K562 (cell line): Measurements from ENCODE around the gene NPAS3. TPM values are rescaled to one million over a fixed set of nuclear protein-coding genes. Genes with fewer than 3 reads are reported as not detected.

Experiments used
- ATAC-seq: fragments of 200-7000 bp; cut with Tn5 transposase; 3 replicates; pipeline ENCODE4 v1.9.1; 2020; ENCODE audit warnings: moderate library complexity
- BruUV-seq: library from RNA; stranded (reverse); fragments of 400-500 nt; replicated peaks from 2 replicates; lab custom pipeline; 2021; lab: Mats Ljungman, UMichigan
- CTCF ChIA-PET: fragments of 300-600 bp; formaldehyde crosslinking; extraction: SDS; loops from one replicate; lab custom pipeline; 2021; ENCODE audit warnings: low intra/inter-chr PET ratio; lab: Yijun Ruan, JAX
- POLR2A ChIA-PET: fragments of 300-600, 350-650 bp; sonication (Branson Sonifier 250); formaldehyde crosslinking; extraction: SDS; loops from one replicate; lab custom pipeline; 2021; ENCODE audit warnings: antibody characterized with exemption, inconsistent platforms; lab: Yijun Ruan, JAX
- DNase-seq, 4 experiments: peaks; one replicate each; pipeline versions ENCODE4 v3.0.0 to v3.0.0-alpha.2; 2011 to 2018; ENCODE audit warnings: low spot score in 3 of 4, mixed read lengths in 3 of 4; ENCODE audit errors: extremely low read depth in 1 of 4
- FAIRE-seq: peaks from 2 replicates; lab custom pipeline; 2011; peaks lifted over from hg19 to GRCh38; lab: Jason Lieb, UNC
- H2AFZ ChIP-seq: 2 replicates; pipeline ENCODE4 v1.6.0; 2011; ENCODE audit warnings: low read depth, low read length, control low read depth, inconsistent platforms
- H3K27ac ChIP-seq: fragments of 200-600 bp; 3 replicates; pipeline ENCODE4 v1.8.0; 2011; ENCODE audit warnings: low read depth, mild to moderate bottlenecking, control low read depth, inconsistent platforms, low read length, moderate library complexity, mixed read lengths; ENCODE audit errors: extremely low read depth
- H3K27me3 ChIP-seq, 2 experiments: fragments of 300-600 bp in 1 of 2; 2 replicates in 1 of 2; 3 replicates in 1 of 2; pipeline versions ENCODE4 v1.6.0 to v1.8.0; 2011; ENCODE audit warnings: inconsistent platforms in 2 of 2, low read length in 2 of 2, mild to moderate bottlenecking in 1 of 2, mixed read lengths in 1 of 2, moderate library complexity in 1 of 2; ENCODE audit not compliant: control insufficient read depth in 2 of 2, insufficient read depth in 2 of 2
- H3K36me3 ChIP-seq: fragments of 300-600 bp; 3 replicates; pipeline ENCODE4 v1.8.0; 2011; ENCODE audit warnings: mild to moderate bottlenecking, low read length, inconsistent platforms; ENCODE audit not compliant: control insufficient read depth, insufficient read depth
- H3K4me1 ChIP-seq, 2 experiments: fragments of 200-600 bp in 1 of 2; replicated peaks in 1 of 2; 2 replicates in 1 of 2; 3 replicates in 1 of 2; pipeline versions ENCODE4 v1.5.1 to v1.8.0; 2011; ENCODE audit warnings: inconsistent platforms in 2 of 2, low read length in 2 of 2, mild to moderate bottlenecking in 1 of 2, mixed read lengths in 1 of 2, moderate library complexity in 1 of 2; ENCODE audit not compliant: control insufficient read depth in 2 of 2, insufficient read depth in 2 of 2
- H3K4me2 ChIP-seq: 2 replicates; pipeline ENCODE4 v1.6.1; 2011; ENCODE audit warnings: low read length, control low read depth, inconsistent platforms, mixed read lengths; ENCODE audit not compliant: insufficient read depth
- H3K4me3 ChIP-seq: fragments of 200-600 bp; sonication (generic), shearing (Covaris generic); 2 replicates; pipeline ENCODE4 v1.5.1; 2016; ENCODE audit warnings: control low read depth, inconsistent platforms
- H3K79me2 ChIP-seq: fragments of 200-600 bp; 3 replicates; pipeline ENCODE4 v1.8.0; 2011; ENCODE audit warnings: low read length, inconsistent platforms; ENCODE audit not compliant: control insufficient read depth, insufficient read depth
- H3K9ac ChIP-seq, 2 experiments: 2 replicates each; pipeline versions ENCODE4 v1.6.0 to v1.6.1; 2011; ENCODE audit warnings: low read depth in 2 of 2, low read length in 2 of 2, control low read depth in 1 of 2, inconsistent platforms in 1 of 2, mild to moderate bottlenecking in 1 of 2, mixed read lengths in 1 of 2; ENCODE audit not compliant: insufficient read depth in 1 of 2
- H3K9me1 ChIP-seq: one replicate; pipeline ENCODE4 v1.6.0; 2011; ENCODE audit warnings: inconsistent platforms, mild to moderate bottlenecking, low read length, moderate library complexity; ENCODE audit not compliant: control insufficient read depth, insufficient read depth
- H3K9me3 ChIP-seq: replicated peaks from 2 replicates; pipeline ENCODE4 v1.5.1; 2011; ENCODE audit warnings: low read depth, low read length, inconsistent platforms; ENCODE audit not compliant: control insufficient read depth, insufficient read depth
- H4K20me1 ChIP-seq: replicated peaks from 2 replicates; pipeline ENCODE4 v1.6.1; 2011; ENCODE audit warnings: low read length, inconsistent platforms, mixed read lengths; ENCODE audit not compliant: control insufficient read depth, insufficient read depth
- CAMTA2 ChIP-seq: fragments of 250-450 bp; sonication (Bioruptor Pico); conservative IDR thresholded peaks from 2 replicates; pipeline ENCODE4 v1.5.1; 2022
- CHD4 ChIP-seq: fragments of 200-600 bp; sonication (generic); IDR thresholded peaks from 3 replicates; pipeline ENCODE4 v1.6.1; 2012; ENCODE audit warnings: low read depth, mild to moderate bottlenecking, mixed read lengths, low read length, inconsistent platforms; ENCODE audit not compliant: insufficient read depth, insufficient replicate concordance, poor library complexity, severe bottlenecking
- HDAC8 ChIP-seq: fragments of 450-650 bp; IDR thresholded peaks from 2 replicates; pipeline ENCODE4 v1.6.1; 2016; ENCODE audit warnings: mild to moderate bottlenecking, missing genetic modification characterization, moderate library complexity, missing compliant biosample characterization
- HEY1 ChIP-seq: fragments of 250-450 bp; sonication (Bioruptor Pico); IDR thresholded peaks from 2 replicates; pipeline ENCODE4 v1.5.0; 2020; ENCODE audit warnings: mild to moderate bottlenecking, moderate library complexity, borderline replicate concordance
- MEIS2 ChIP-seq: fragments of 450-650 bp; IDR thresholded peaks from 2 replicates; pipeline ENCODE4 v1.6.1; 2014; ENCODE audit warnings: mild to moderate bottlenecking; ENCODE audit not compliant: partially characterized antibody
- NR1H2 ChIP-seq: sonication (generic); formaldehyde crosslinking; IDR thresholded peaks from 2 replicates; pipeline ENCODE4 v1.4.0; 2020; ENCODE audit warnings: mild to moderate bottlenecking, missing genetic modification reagents
- POLR3A ChIP-seq: IDR thresholded peaks from 2 replicates; pipeline ENCODE4 v1.6.1; 2011; ENCODE audit warnings: borderline replicate concordance, mild to moderate bottlenecking, moderate library complexity; ENCODE audit not compliant: insufficient read length, insufficient read depth; ENCODE audit errors: extremely low read depth
- RBBP5 ChIP-seq: fragments of 200-600 bp; sonication (generic); IDR thresholded peaks from 2 replicates; pipeline ENCODE4 v1.6.1; 2012; ENCODE audit warnings: borderline replicate concordance, mild to moderate bottlenecking, low read length, control low read depth, inconsistent platforms; ENCODE audit not compliant: insufficient read depth, poor library complexity, severe bottlenecking
- SNIP1 ChIP-seq: fragments of 450-650 bp; IDR thresholded peaks from 2 replicates; pipeline ENCODE4 v1.7.1; 2017; ENCODE audit warnings: low read depth, mild to moderate bottlenecking
- ZNF197 ChIP-seq: fragments of 200-800 bp; sonication (Bioruptor generic); IDR thresholded peaks from 2 replicates; pipeline ENCODE4 v1.6.1; 2016; ENCODE audit warnings: low read depth, missing genetic modification characterization, missing compliant biosample characterization
- WGBS: fragments of 100-300 bp; shearing (Covaris generic); methylation state at CpG from one replicate; pipeline ENCODE4 v1.1.6; 2016; ENCODE audit warnings: low coverage, mixed read lengths; ENCODE audit not compliant: insufficient coverage; ENCODE audit errors: missing lambda C conversion rate; 5-methylcytosine and 5-hydroxymethylcytosine counted together
- in situ Hi-C: fragments of 300-500 bp; cut with MboI; formaldehyde crosslinking; loops from 4 replicates; pipeline ENCODE4 v1.15.0; 2018; ENCODE audit warnings: inconsistent platforms, mixed read lengths
- intact Hi-C: fragments of 100-400 bp; cut with micrococcal nuclease; formaldehyde crosslinking; loops from 2 replicates; pipeline ENCODE4 v1.14.2; 2022
- polyA plus RNA-seq, 8 experiments: library from polyadenylated mRNA; depleted of rRNA in 4 of 8; stranded (reverse) in 5 of 8; unstranded in 3 of 8; fragments of >200 nt; fragmentation: Nextera tagmentation in 2 of 8; fragmentation: Illumina TruSeq in 1 of 8; extraction: Ambion mirVana in 2 of 8; extraction: Trizol in 1 of 8; gene quantifications; 2 replicates each; pipeline versions ENCODE4 v1.2.1 to v1.2.3, GENCODE V29; 2011 to 2014; ENCODE audit warnings: inconsistent platforms in 1 of 8, missing spikeins in 1 of 8
- total RNA-seq, 7 experiments: library from RNA; depleted of rRNA in 6 of 7; stranded (reverse); fragments of >200 nt in 6 of 7; fragmentation: Illumina TruSeq in 2 of 7; extraction: Trizol in 2 of 7; gene quantifications; 2 replicates each; pipeline versions ENCODE4 v1.2.1 to v1.2.3, GENCODE V29; 2011 to 2021; ENCODE audit warnings: low replicate concordance in 1 of 7
- TF ChIP-seq, protein P1 (sequence below): sonication (generic); formaldehyde crosslinking; IDR thresholded peaks from 2 replicates; pipeline ENCODE4 v1.8.1; 2022; ENCODE audit warnings: missing genetic modification reagents
- TF ChIP-seq, protein P2 (sequence below): fragments of 250-450 bp; sonication (Bioruptor Pico); IDR thresholded peaks from 2 replicates; pipeline ENCODE4 v1.5.0; 2020; ENCODE audit warnings: mild to moderate bottlenecking

Gene NPAS3
- total and polyA plus RNA-seq, 9 of the 15 experiments (the other 6 are each of a cell fraction or from before 2014, with no cell fraction given) = 0.04 TPM; not detected in 8

DNA sequence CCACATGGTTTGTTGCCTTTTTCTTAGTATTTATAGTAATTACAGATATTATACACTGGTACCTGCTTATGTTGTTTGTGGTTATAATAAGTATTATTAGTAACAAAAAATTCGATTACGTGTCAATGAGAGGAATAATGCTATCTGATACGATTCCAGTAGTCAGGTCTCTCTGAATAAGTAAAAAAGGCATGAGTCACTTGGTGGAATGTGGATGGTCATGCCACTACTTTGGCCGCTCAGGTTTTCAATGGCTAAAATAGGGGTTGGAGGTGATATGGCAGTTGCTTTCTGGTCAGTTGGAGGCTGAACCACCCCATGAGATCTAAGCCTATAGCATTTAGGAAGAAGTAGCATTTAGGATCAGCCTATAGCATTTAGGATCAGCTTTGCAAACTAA is 255.9 kb downstream of the NPAS3 start:
- Histone ChIP-seq H3K79me2 (no peaks in the 10 kb centered on the region), H3K9me3 (no peaks in the 10 kb centered on the region), H3K4me3 (no peak overlapping the region), H2AFZ (no peak overlapping the region), H4K20me1 (no peaks in the 10 kb centered on the region), H3K4me2 (no peak overlapping the region), H3K9me1 (no peaks in the 10 kb centered on the region), H3K27me3 (no peaks in the 10 kb centered on the region), H3K4me1 (no peaks in the 10 kb centered on the region), H3K9ac (no peak overlapping the region), H3K36me3 (no peaks in the 10 kb centered on the region), H3K27ac (no peak overlapping the region)
- ATAC-seq (no peak), FAIRE-seq (no peak), DNase-seq (no peak)
- in situ Hi-C loops = no loop called here
- intact Hi-C loops = no loop called here
- 2% methylated on average over 4 of the region's 4 CpGs for WGBS
- ChIA-PET POLR2A (no interaction called here), CTCF (no interaction called here)
- BruUV-seq = no TSS peak
- TF ChIP-seq CHD4 (no peak), RBBP5 (no peak), HDAC8 (no peak), POLR3A (no peak), NR1H2 (CRISPR knock-in tag) (no peak), HEY1 (CRISPR knock-in tag) (no peak), CAMTA2 (CRISPR knock-in tag) (no peak), MEIS2 (no peak), SNIP1 (no peak), ZNF197 (CRISPR knock-in tag) (no peak)
- TF ChIP-seq, protein P1, sequence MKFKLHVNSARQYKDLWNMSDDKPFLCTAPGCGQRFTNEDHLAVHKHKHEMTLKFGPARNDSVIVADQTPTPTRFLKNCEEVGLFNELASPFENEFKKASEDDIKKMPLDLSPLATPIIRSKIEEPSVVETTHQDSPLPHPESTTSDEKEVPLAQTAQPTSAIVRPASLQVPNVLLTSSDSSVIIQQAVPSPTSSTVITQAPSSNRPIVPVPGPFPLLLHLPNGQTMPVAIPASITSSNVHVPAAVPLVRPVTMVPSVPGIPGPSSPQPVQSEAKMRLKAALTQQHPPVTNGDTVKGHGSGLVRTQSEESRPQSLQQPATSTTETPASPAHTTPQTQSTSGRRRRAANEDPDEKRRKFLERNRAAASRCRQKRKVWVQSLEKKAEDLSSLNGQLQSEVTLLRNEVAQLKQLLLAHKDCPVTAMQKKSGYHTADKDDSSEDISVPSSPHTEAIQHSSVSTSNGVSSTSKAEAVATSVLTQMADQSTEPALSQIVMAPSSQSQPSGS (CRISPR knock-in tag) = no peak
- TF ChIP-seq, protein P2, sequence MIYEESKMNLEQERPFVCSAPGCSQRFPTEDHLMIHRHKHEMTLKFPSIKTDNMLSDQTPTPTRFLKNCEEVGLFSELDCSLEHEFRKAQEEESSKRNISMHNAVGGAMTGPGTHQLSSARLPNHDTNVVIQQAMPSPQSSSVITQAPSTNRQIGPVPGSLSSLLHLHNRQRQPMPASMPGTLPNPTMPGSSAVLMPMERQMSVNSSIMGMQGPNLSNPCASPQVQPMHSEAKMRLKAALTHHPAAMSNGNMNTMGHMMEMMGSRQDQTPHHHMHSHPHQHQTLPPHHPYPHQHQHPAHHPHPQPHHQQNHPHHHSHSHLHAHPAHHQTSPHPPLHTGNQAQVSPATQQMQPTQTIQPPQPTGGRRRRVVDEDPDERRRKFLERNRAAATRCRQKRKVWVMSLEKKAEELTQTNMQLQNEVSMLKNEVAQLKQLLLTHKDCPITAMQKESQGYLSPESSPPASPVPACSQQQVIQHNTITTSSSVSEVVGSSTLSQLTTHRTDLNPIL (CRISPR knock-in tag) = no peak
